HepG2 (cell line): ENCODE results near the gene GBP3. TPM values are rescaled to one million over a fixed set of nuclear protein-coding genes. Genes with fewer than 3 reads are reported as not detected.
A peak's percentile ranks its signal among the peaks of the same experiment; 100 is the strongest.

Experiments
- ERF ChIP-seq: IDR thresholded peaks from 2 replicates; pipeline ENCODE4 v1.6.1; 2018; ENCODE audit warnings: missing biosample characterization, missing genetic modification reagents
- IKZF1 ChIP-seq: fragments of 450-650 bp; IDR thresholded peaks from 2 replicates; pipeline ENCODE4 v1.7.1; 2016
- IRF2 ChIP-seq: IDR thresholded peaks from 2 replicates; pipeline ENCODE4 v1.6.1; 2018; ENCODE audit warnings: missing genetic modification reagents, missing compliant biosample characterization
- MEIS2 ChIP-seq: sonication (generic); formaldehyde crosslinking; IDR thresholded peaks from 2 replicates; pipeline ENCODE4 v1.9.0; 2021; ENCODE audit warnings: mild to moderate bottlenecking, missing genetic modification reagents
- SKI ChIP-seq: fragments of 450-650 bp; IDR thresholded peaks from one replicate; pipeline ENCODE4 v1.6.1; 2018; ENCODE audit warnings: mild to moderate bottlenecking; ENCODE audit not compliant: partially characterized antibody
- SNAPC2 ChIP-seq: sonication (generic); formaldehyde crosslinking; IDR thresholded peaks from 2 replicates; pipeline ENCODE4 v1.8.1; 2022; ENCODE audit warnings: mild to moderate bottlenecking, missing genetic modification reagents
- TGIF2 ChIP-seq: IDR thresholded peaks from 2 replicates; pipeline ENCODE4 v1.6.1; 2016; ENCODE audit warnings: control low read depth, missing compliant biosample characterization
- ZKSCAN8 ChIP-seq: IDR thresholded peaks from 2 replicates; pipeline ENCODE4 v1.6.1; 2016; ENCODE audit warnings: borderline replicate concordance, missing genetic modification reagents, missing compliant biosample characterization
- ZNF136 ChIP-seq: sonication (generic); formaldehyde crosslinking; IDR thresholded peaks from 2 replicates; pipeline ENCODE4 v1.8.1; 2022; ENCODE audit warnings: low read depth, mild to moderate bottlenecking, moderate library complexity, missing genetic modification reagents
- ZNF143 ChIP-seq: sonication (generic); formaldehyde crosslinking; IDR thresholded peaks from 2 replicates; pipeline ENCODE4 v1.4.0; 2020; ENCODE audit warnings: missing genetic modification reagents
- ZNF44 ChIP-seq: sonication (generic); formaldehyde crosslinking; IDR thresholded peaks from 2 replicates; pipeline ENCODE4 v1.5.1; 2020; ENCODE audit warnings: mild to moderate bottlenecking, missing genetic modification reagents
- ZNF629 ChIP-seq: sonication (generic); formaldehyde crosslinking; conservative IDR thresholded peaks from 2 replicates; pipeline ENCODE4 v1.5.0; 2020; ENCODE audit warnings: missing genetic modification reagents
- ZSCAN22 ChIP-seq: sonication (generic); formaldehyde crosslinking; IDR thresholded peaks from 2 replicates; pipeline ENCODE4 v1.4.0; 2020; ENCODE audit warnings: mild to moderate bottlenecking, missing genetic modification reagents
- polyA plus RNA-seq, 8 experiments: library from polyadenylated mRNA; depleted of rRNA in 3 of 8; stranded (reverse) in 7 of 8; unstranded in 1 of 8; fragments of >200 nt; fragmentation: Illumina TruSeq in 4 of 8; extraction: Trizol in 4 of 8; gene quantifications; 2 replicates each; pipeline versions ENCODE4 v1.2.1 to v1.2.3, GENCODE V29; 2011 to 2016; ENCODE audit warnings: low read depth in 4 of 8, missing spikeins in 1 of 8, mixed read lengths in 1 of 8; ENCODE audit not compliant: insufficient read depth in 1 of 8
- total RNA-seq, 5 experiments: library from RNA; depleted of rRNA; stranded (reverse); fragments of >200 nt; fragmentation: Illumina TruSeq; extraction: Trizol; gene quantifications; 2 replicates each; pipeline ENCODE4 v1.2.3, GENCODE V29; 2016; ENCODE audit warnings: low read depth in 1 of 5
- TF ChIP-seq, protein P1 (sequence below): sonication (generic); formaldehyde crosslinking; IDR thresholded peaks from 2 replicates; pipeline ENCODE4 v1.4.0; 2020; ENCODE audit warnings: mild to moderate bottlenecking, missing genetic modification reagents
- TF ChIP-seq, protein P2 (sequence below): IDR thresholded peaks from 2 replicates; pipeline ENCODE4 v1.6.1; 2016
- TF ChIP-seq, protein P3 (sequence below): sonication (generic); formaldehyde crosslinking; IDR thresholded peaks from 2 replicates; pipeline ENCODE4 v1.4.0; 2020; ENCODE audit warnings: missing genetic modification reagents, mild to moderate bottlenecking, borderline replicate concordance
- TF ChIP-seq, protein P4 (sequence below): sonication (generic); formaldehyde crosslinking; IDR thresholded peaks from 2 replicates; pipeline ENCODE4 v1.4.0; 2020; ENCODE audit warnings: missing genetic modification reagents
- TF ChIP-seq, protein P5 (sequence below): sonication (generic); formaldehyde crosslinking; IDR thresholded peaks from 2 replicates; pipeline ENCODE4 v1.5.0; 2020; ENCODE audit warnings: mild to moderate bottlenecking, missing genetic modification reagents, borderline replicate concordance
- TF ChIP-seq, protein P6 (sequence below): sonication (generic); formaldehyde crosslinking; IDR thresholded peaks from 2 replicates; pipeline ENCODE4 v1.9.0; 2021; ENCODE audit warnings: missing genetic modification reagents, mild to moderate bottlenecking, borderline replicate concordance

GBP3 gene
- total and polyA plus RNA-seq, 2 of the 13 experiments (the other 11 are each of a cell fraction or from before 2014, with no cell fraction given), result 0.16 to 0.46 TPM

DNA sequence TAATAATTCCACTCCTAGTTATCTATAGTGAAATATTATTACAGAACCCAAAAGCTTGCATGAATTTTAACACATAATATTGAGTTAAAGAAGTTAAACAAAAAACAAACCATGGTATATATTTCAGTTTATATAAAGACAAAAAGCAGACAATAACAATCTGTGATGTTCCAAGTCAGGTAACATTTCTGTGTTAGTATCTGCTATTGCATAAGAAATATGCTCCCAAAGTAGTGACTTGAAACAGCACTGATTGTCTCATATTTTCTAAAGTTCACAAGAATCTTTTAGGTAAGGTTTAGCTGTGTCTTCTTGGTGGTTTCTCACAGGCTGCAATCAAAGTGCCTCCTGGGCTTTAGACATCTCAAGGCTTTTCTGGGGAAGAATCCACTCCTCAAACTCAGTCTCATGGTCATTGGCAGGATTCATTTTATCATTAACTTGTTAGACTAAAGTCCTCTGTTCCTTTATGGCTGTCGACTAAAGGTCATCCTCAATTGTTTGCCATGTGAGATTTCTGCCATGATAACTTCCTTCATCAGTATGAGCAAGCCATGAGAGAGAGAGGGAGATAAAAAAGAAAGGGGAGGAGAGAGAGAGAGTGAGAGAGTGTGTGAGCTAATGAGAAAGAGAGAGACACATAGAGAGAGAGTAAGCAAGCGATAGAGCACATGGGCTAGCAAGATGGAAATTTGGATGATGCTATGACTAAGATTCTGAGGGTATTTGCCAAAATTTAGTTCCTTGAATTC lies 22.5 kb upstream of the GBP3 start (continued):
- TF ChIP-seq ZKSCAN8 (CRISPR knock-in tag), result peak; percentile 75; the same call in 1 of the 2 replicates
- TF ChIP-seq SNAPC2 (CRISPR knock-in tag), result no peak
- TF ChIP-seq, protein P1, sequence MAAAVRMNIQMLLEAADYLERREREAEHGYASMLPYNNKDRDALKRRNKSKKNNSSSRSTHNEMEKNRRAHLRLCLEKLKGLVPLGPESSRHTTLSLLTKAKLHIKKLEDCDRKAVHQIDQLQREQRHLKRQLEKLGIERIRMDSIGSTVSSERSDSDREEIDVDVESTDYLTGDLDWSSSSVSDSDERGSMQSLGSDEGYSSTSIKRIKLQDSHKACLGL (CRISPR knock-in tag), result no peak
- no peak for TF ChIP-seq ZNF143 (CRISPR knock-in tag)
- TF ChIP-seq SKI, result peak; percentile 63
- TF ChIP-seq, protein P2, sequence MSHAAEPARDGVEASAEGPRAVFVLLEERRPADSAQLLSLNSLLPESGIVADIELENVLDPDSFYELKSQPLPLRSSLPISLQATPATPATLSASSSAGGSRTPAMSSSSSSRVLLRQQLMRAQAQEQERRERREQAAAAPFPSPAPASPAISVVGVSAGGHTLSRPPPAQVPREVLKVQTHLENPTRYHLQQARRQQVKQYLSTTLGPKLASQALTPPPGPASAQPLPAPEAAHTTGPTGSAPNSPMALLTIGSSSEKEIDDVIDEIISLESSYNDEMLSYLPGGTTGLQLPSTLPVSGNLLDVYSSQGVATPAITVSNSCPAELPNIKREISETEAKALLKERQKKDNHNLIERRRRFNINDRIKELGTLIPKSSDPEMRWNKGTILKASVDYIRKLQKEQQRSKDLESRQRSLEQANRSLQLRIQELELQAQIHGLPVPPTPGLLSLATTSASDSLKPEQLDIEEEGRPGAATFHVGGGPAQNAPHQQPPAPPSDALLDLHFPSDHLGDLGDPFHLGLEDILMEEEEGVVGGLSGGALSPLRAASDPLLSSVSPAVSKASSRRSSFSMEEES (CRISPR knock-in tag), result no peak
- TF ChIP-seq ZNF629 (CRISPR knock-in tag), result no peak
- TF ChIP-seq IKZF1, result no peak
- no peak for TF ChIP-seq ZNF44 (CRISPR knock-in tag)
- TF ChIP-seq, protein P3, sequence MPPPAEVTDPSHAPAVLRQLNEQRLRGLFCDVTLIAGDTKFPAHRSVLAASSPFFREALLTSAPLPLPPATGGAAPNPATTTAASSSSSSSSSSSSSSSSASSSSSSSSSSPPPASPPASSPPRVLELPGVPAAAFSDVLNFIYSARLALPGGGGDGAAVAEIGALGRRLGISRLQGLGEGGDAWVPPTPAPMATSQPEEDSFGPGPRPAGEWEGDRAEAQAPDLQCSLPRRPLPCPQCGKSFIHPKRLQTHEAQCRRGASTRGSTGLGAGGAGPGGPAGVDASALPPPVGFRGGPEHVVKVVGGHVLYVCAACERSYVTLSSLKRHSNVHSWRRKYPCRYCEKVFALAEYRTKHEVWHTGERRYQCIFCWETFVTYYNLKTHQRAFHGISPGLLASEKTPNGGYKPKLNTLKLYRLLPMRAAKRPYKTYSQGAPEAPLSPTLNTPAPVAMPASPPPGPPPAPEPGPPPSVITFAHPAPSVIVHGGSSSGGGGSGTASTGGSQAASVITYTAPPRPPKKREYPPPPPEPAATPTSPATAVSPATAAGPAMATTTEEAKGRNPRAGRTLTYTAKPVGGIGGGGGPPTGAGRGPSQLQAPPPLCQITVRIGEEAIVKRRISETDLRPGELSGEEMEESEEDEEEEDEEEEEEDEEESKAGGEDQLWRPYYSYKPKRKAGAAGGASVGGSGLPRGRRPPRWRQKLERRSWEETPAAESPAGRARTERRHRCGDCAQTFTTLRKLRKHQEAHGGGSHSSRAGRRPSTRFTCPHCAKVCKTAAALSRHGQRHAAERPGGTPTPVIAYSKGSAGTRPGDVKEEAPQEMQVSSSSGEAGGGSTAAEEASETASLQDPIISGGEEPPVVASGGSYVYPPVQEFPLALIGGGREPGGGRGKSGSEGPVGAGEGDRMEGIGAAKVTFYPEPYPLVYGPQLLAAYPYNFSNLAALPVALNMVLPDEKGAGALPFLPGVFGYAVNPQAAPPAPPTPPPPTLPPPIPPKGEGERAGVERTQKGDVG (CRISPR knock-in tag), result no peak
- TF ChIP-seq, protein P4, sequence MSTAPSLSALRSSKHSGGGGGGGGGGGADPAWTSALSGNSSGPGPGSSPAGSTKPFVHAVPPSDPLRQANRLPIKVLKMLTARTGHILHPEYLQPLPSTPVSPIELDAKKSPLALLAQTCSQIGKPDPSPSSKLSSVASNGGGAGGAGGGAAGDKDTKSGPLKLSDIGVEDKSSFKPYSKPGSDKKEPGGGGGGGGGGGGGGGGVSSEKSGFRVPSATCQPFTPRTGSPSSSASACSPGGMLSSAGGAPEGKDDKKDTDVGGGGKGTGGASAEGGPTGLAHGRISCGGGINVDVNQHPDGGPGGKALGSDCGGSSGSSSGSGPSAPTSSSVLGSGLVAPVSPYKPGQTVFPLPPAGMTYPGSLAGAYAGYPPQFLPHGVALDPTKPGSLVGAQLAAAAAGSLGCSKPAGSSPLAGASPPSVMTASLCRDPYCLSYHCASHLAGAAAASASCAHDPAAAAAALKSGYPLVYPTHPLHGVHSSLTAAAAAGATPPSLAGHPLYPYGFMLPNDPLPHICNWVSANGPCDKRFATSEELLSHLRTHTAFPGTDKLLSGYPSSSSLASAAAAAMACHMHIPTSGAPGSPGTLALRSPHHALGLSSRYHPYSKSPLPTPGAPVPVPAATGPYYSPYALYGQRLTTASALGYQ, result peak; percentile 75; the same call in 1 of the 2 replicates
- TF ChIP-seq, protein P5, sequence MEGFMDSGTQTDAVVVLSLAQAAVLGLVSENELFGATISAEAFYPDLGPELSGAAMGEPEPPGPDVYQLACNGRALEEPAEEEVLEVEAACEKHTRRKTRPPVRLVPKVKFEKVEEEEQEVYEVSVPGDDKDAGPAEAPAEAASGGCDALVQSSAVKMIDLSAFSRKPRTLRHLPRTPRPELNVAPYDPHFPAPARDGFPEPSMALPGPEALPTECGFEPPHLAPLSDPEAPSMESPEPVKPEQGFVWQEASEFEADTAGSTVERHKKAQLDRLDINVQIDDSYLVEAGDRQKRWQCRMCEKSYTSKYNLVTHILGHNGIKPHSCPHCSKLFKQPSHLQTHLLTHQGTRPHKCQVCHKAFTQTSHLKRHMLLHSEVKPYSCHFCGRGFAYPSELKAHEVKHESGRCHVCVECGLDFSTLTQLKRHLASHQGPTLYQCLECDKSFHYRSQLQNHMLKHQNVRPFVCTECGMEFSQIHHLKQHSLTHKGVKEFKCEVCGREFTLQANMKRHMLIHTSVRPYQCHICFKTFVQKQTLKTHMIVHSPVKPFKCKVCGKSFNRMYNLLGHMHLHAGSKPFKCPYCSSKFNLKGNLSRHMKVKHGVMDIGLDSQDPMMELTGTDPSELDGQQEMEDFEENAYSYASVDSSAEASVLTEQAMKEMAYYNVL (CRISPR knock-in tag), result peak; percentile 100
- TF ChIP-seq ERF (CRISPR knock-in tag), result 0 out of 2 replicates have a peak, but pooled peaks have one; percentile 16
- TF ChIP-seq TGIF2 (CRISPR knock-in tag), result no peak
- TF ChIP-seq ZNF136 (CRISPR knock-in tag), result no peak
- TF ChIP-seq MEIS2, result 0 out of 2 replicates have a peak, but pooled peaks have one; percentile 56
- TF ChIP-seq IRF2 (CRISPR knock-in tag), result peak; percentile 61; the same call in 1 of the 2 replicates
- TF ChIP-seq, protein P6, sequence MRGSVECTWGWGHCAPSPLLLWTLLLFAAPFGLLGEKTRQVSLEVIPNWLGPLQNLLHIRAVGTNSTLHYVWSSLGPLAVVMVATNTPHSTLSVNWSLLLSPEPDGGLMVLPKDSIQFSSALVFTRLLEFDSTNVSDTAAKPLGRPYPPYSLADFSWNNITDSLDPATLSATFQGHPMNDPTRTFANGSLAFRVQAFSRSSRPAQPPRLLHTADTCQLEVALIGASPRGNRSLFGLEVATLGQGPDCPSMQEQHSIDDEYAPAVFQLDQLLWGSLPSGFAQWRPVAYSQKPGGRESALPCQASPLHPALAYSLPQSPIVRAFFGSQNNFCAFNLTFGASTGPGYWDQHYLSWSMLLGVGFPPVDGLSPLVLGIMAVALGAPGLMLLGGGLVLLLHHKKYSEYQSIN (CRISPR knock-in tag), result no peak
- no peak for TF ChIP-seq ZSCAN22 (CRISPR knock-in tag)
